Regular cardiac myocyte (primary cell): ENCODE results near the gene GARIN5B. TPM values are rescaled to one million over a fixed set of nuclear protein-coding genes. Genes with fewer than 3 reads are reported as not detected.

Experiments used
- total RNA-seq: library from RNA; depleted of rRNA; stranded (reverse); fragments of >200 nt; gene quantifications from 2 replicates; pipeline ENCODE4 v1.2.3, GENCODE V29; 2014

The GARIN5B gene
- not detected in 2 replicates for total RNA-seq

GRCh38 chr19:55362990-55363716 lies at the start of gene GARIN5B:
TSS of gene GARIN5B (minus strand) at chr19:55363260. CDS start at chr19:55363066, 194 bp downstream.

GRCh38 chr19:55407550-55407799 lies 44.4 kb upstream of the GARIN5B start, which contains the start of gene UBE2S:
TSS of gene UBE2S (minus strand) at chr19:55407788. CDS start at chr19:55407589, 199 bp downstream.

GRCh38 chr19:55385724-55386492 lies 22.8 kb upstream of the GARIN5B start, which contains the start of gene RPL28:
TSS of gene RPL28 (plus strand) at chr19:55385932. CDS start at chr19:55386358, 426 bp downstream.

GRCh38 chr19:55384131-55384919 lies 21.3 kb upstream of the GARIN5B start, which contains the start of gene TMEM238:
TSS of gene TMEM238 (minus strand) at chr19:55384292. CDS start at chr19:55384259, 33 bp downstream.

GRCh38 chr19:55376241-55376933 lies 13.3 kb upstream of the GARIN5B start, which contains the start of gene TMEM190:
TSS of gene TMEM190 (plus strand) at chr19:55376826. CDS start at chr19:55376854, 28 bp downstream.

GRCh38 chr19:55370305-55370988 lies 7.4 kb upstream of the GARIN5B start, which contains the start of gene IL11:
TSS of gene IL11 (minus strand) at chr19:55370463. CDS start at chr19:55370310, 153 bp downstream.

GRCh38 chr19:55354698-55355212 lies 8.3 kb downstream of the GARIN5B start, which contains the start of gene COX6B2:
TSS of gene COX6B2 (minus strand) at chr19:55354719. CDS start at chr19:55354521, 198 bp downstream.

GRCh38 chr19:55339105-55339888 lies 23.8 kb downstream of the GARIN5B start, which contains the start of gene KMT5C:
TSS of gene KMT5C (plus strand) at chr19:55339876. CDS start at chr19:55341937, 2,061 bp downstream.

GRCh38 chr19:55325172-55325571 lies 37.9 kb downstream of the GARIN5B start, which contains the start of gene TMEM150B:
TSS of gene TMEM150B (minus strand) at chr19:55325341. CDS start at chr19:55321036, 4,305 bp downstream.

Other genes starting within 250 kb of the GARIN5B start
- gene PPP1R12C, start 245.6 kb downstream of the GARIN5B start, total RNA-seq, result 31.0 and 42.9 TPM in 2 replicates
- gene TNNT1, start 214.1 kb downstream of the GARIN5B start, total RNA-seq, result 3.4 and 3.8 TPM in 2 replicates
- not detected in 2 replicates for gene TNNI3, start 205.5 kb downstream of the GARIN5B start, total RNA-seq
- 0.77 and 0.85 TPM in 2 replicates for gene DNAAF3, start 196.6 kb downstream of the GARIN5B start, total RNA-seq
- 0.96 TPM in 1 of 2 replicates, not detected in the other for gene SYT5, start 183.0 kb downstream of the GARIN5B start, total RNA-seq
- 6.5 and 21.4 TPM in 2 replicates for gene PTPRH, start 153.8 kb downstream of the GARIN5B start, total RNA-seq
- 1.5 and 2.3 TPM in 2 replicates for gene TMEM86B, start 134.5 kb downstream of the GARIN5B start, total RNA-seq
- 16.3 and 35.5 TPM in 2 replicates for gene PPP6R1, start 104.2 kb downstream of the GARIN5B start, total RNA-seq
- gene HSPBP1, start 83.2 kb downstream of the GARIN5B start, total RNA-seq, result 18.9 and 40.6 TPM in 2 replicates
- gene BRSK1, start 79.3 kb downstream of the GARIN5B start, total RNA-seq, result 3.9 and 6.7 TPM in 2 replicates
- not detected in 2 replicates for gene TMEM150B, start 37.9 kb downstream of the GARIN5B start, total RNA-seq
- 2.7 and 7.6 TPM in 2 replicates for gene KMT5C, start 23.4 kb downstream of the GARIN5B start, total RNA-seq
- not detected in 2 replicates for gene COX6B2, start 8.5 kb downstream of the GARIN5B start, total RNA-seq
- gene IL11, start 7.2 kb upstream of the GARIN5B start, total RNA-seq, result 4.8 and 26.3 TPM in 2 replicates
- gene TMEM190, start 13.6 kb upstream of the GARIN5B start, total RNA-seq, result not detected in 2 replicates
- gene TMEM238, start 21.0 kb upstream of the GARIN5B start, total RNA-seq, result 0.58 and 0.85 TPM in 2 replicates
- 204 and 210 TPM in 2 replicates for gene RPL28, start 22.7 kb upstream of the GARIN5B start, total RNA-seq
- gene UBE2S, start 44.5 kb upstream of the GARIN5B start, total RNA-seq, result 32.4 and 286 TPM in 2 replicates
- not detected in 2 replicates for gene SHISA7, start 80.0 kb upstream of the GARIN5B start, total RNA-seq
- 42.0 and 52.3 TPM in 2 replicates for gene ISOC2, start 98.4 kb upstream of the GARIN5B start, total RNA-seq
- gene C19orf85, start 101.5 kb upstream of the GARIN5B start, total RNA-seq, result not detected in 2 replicates
- gene ZNF628, start 113.4 kb upstream of the GARIN5B start, total RNA-seq, result 1.4 and 1.5 TPM in 2 replicates
- 12.7 and 18.0 TPM in 2 replicates for gene NAT14, start 121.9 kb upstream of the GARIN5B start, total RNA-seq
- 6.7 and 11.6 TPM in 2 replicates for gene SSC5D, start 125.2 kb upstream of the GARIN5B start, total RNA-seq
- gene SBK2, start 173.9 kb upstream of the GARIN5B start, total RNA-seq, result not detected in 2 replicates
- gene SBK3, start 182.3 kb upstream of the GARIN5B start, total RNA-seq, result under 0.01 and 0.19 TPM in 2 replicates
- gene ZNF579, start 217.6 kb upstream of the GARIN5B start, total RNA-seq, result 3.1 and 3.5 TPM in 2 replicates
- 2.3 and 2.9 TPM in 2 replicates for gene FIZ1, start 236.3 kb upstream of the GARIN5B start, total RNA-seq
- 5.6 and 8.2 TPM in 2 replicates for gene ZNF524, start 237.0 kb upstream of the GARIN5B start, total RNA-seq
- 0.58 and 0.85 TPM in 2 replicates for gene ZNF865, start 242.4 kb upstream of the GARIN5B start, total RNA-seq